Left renal cortex interstitium (tissue), 4 donors: Measurements from ENCODE around the gene DSE. TPM values are rescaled to one million over a fixed set of nuclear protein-coding genes. Genes with fewer than 3 reads are reported as not detected.

Experiments
- DNase-seq, 4 donors: peaks; one replicate each; pipeline ENCODE4 v3.0.0-alpha.2; 2013; ENCODE audit warnings: low read depth in 4 of 4, low spot score in 2 of 4, missing footprints in 1 of 4
- polyA plus RNA-seq, 4 donors: library from polyadenylated mRNA; unstranded; fragments of 120-200 nt; gene quantifications; one replicate each; pipeline ENCODE4 v1.2.1, GENCODE V29; 2013; ENCODE audit not compliant: insufficient read length in 4 of 4

Gene DSE
- polyA plus RNA-seq, 4 donors, result 43.0 to 46.2 (median 43.7) TPM

DNA sequence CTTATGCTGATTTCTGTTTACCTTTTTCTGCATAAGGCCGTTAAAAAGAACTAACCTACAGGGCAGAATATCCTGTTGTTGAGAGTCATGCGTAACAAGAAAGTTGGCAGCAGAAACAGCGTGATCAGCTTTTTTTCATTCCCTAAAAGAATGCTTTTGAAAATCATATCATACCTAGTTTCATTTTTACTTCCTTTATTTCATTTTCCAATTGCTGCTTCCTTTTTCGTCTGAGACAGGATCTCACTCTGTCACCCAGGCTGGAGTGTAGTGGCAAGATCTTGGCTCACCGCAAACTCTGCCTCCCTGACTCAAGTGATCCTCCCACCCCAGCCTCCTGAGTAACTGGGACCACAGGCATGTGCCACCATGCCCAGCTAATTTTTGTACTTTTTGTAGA, 94.5 kb downstream of the DSE start:
- no peak for DNase-seq

DNA sequence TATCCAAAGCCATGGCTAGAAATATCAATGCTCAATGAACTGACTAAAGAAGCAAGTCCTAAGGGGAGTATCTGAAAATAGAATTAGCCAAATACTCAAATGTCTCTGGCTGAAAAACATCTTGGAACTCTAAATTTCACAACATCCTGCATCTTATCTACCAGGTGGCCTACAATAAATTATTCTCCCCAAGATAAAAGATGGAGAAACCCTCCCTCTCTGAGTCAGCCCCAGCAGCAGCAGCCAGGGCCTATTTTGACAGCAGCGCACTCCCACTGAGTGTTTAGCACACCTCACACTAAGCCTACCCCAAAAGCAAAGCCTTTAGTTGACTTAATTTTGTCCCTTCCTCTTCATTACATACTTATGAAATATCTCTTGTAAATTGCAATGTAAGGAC, 96.3 kb downstream of the DSE start:
- DNase-seq, result no peak

- DNase-seq, result no peak
Observed at GRCh38 chr6:116467514-116467913, 96.8 kb downstream of the DSE start.

DNA sequence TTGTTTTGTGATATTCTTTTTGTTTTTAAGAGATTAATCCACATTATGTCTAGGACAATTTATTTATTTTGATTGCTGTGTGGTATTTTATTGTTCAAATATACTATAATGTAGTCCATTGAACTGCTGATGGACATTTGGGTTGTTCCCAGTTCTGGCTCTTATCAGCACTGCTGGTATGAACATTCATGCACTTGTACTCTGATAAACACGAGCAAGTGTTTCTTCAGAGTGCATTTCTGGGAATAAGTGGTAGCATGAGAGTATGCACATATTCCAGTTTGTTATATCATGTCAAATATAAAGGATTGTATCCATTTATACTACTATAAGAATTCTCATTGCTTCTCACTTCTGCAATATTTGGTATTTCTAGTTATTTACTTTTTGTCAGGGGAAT, 97.5 kb downstream of the DSE start:
- no peak for DNase-seq

DNA sequence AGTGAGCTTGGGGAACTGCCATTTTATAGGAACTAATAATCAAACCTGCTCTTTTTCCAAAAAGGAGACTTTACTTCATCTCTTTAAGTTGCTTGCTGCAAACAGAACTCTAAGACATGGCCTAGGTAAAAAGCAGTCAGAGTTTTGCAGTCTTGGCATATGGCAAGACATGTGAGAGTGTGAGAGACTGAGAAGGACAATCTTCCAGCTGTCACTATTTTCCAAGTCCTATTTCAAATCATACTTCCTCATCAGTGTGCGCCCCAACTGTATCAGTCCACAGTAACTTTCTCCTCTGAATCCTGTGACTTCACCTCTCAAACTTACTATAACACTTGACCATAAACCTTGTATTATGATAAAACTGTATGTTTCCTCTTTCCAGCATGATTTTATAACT, 100.8 kb downstream of the DSE start:
- no peak for DNase-seq

DNA sequence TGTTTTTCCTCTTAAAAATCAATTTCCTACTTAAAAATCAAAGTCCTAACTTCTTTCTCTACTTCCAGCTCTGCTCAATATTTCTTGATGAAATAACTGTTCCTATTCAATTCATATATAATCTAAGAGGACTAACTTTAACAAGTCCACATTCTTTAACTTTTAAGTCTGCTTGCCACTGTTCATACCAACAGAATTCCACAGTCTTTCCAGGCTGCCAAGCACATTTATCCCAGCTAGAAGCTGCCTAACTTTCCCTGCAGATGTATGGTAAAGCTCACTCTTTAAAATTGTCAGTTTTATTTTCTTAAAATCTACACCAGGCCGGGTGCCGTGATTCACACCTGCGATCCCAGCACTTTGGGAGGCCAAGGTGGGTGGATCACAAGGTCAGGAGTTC, 102.0 kb downstream of the DSE start:
- no peak for DNase-seq

DNA sequence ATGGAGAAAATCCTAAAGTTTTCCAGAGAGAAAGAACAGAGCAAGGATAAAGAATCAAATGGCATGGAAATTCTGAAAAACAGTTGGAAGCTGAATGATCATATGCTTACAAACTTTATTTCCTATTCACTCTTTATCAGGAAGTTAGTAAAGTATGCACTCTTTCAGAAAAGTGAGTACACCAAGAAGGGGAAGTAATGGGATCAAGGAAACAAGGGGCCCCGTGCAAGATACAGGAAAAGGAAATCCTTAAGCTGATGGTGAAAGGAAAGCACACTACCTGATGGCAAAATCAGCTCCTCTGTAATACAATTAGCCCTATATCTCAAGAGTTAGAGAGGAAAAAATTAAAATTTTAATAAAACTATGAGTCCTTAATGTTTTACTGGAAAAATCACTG, 104.4 kb downstream of the DSE start:
- DNase-seq, result no peak

DNA sequence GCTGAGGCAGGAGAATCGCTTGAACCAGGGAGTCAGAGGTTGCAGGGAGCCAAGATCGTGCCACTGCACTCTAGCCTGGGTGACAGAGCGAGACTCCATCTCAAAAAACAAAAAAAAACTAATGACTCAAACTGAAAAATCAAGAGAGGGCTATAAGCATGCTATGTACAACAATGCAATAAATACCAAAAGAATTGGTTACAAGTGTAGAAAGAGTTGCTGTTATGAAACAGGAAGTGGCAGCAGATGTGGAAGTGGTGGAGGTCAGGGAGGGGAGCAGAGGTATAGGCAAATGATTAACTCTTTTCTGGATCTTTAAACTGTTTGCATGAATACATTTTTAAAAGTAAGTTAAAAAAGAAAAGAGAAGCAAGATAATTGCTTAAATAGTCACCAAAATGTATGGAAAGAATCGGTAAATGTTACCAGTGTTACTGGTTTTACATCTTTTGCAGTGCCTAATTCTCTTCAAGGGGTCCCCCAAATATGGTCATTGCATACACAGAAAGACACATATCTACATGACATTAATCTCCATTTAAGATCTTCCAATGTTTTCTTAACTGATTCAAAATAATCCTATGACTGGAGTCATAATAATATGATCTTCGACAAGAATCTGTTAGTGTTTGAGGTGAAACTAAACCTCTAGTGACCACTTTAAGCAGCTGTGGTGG, 105.4 kb downstream of the DSE start:
- no peak for DNase-seq

- no peak for DNase-seq
Observed at GRCh38 chr6:116482780-116483179, 112.0 kb downstream of the DSE start.

GRCh38 chr6:116483616-116484015, 112.9 kb downstream of the DSE start:
- DNase-seq, result no peak

GRCh38 chr6:116485559-116486184, 114.9 kb downstream of the DSE start:
- no peak for DNase-seq

DNA sequence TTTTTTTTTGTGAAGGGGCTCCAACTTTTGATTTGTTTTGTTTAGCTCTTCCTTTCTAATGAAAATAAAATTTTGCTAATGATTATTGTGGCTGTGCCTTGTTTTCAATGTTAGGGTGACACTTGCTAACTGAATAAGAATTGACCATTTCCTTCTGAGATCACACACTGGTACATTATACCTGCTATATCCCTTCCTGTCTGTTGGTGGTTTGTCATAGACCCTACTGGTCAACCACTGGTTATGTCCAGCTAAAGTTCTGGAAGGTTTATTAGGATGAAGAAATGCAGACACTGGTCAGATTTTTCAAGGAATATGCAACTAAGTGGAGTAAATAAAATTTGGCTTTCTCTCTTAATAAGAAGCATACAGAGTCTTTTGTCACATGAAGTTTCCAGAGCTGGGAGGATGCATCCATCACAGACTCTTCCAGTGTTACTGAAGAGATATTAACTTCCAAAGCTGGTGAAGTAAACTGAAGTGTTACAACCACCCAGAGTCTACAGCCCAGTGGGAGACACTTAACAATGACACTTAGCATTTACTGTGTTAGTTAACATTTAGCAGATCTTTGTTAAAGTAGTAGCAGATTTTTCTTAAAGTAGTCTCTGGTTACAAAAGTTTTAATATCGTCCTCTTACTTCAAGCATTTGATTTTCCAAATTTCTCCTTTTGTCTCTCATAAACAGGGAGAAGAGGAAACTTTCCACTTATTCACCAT, 121.0 kb downstream of the DSE start:
- DNase-seq, result no peak

DNA sequence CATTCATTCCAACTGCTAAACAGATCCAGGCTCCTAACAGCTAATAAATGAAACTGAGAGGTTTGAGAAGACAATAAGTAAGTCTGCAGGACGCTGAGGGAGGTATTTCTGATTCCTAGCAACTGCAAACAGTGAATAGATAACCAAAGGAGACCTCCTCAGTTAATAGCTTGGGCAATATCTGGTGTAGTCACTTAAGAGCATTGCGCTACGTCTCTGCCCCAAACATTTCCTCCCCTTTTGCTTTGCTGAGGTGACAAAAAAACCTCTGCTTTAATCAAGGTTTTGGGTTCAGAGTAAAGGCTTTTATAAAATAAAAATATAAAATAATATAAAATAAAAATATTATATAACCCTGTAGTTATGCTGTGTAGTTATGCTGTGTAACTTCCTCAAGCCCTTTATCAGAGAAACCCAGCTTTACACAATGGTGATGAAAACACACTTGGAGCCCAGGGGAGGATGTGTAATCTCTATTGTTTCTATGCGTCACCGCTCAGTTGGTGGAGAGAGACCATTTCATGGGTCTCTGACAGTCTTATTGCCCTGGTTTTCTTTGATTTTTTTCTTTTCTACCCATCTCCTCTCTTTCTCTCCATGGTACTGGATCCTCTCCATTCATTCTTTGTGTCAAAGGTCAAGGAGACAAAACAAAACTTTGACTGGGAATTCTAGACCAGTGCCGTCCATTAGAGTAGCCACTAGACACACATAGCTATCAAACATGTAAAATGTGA, 121.8 kb downstream of the DSE start:
- DNase-seq, result no peak

Other genes with a start within 250 kb of the DSE start
- gene COL10A1, start 244.8 kb upstream of the DSE start, polyA plus RNA-seq, result under 1 TPM; 0.29 to 0.68 (median 0.43) TPM
- 10 to 100 TPM; 53.5 to 62.3 (median 58.5) TPM for gene TSPYL4, start 116.9 kb upstream of the DSE start, polyA plus RNA-seq
- 100 to 1,000 TPM in 3 of 4 donors, 10 to 100 TPM in 1; 90.7 to 105 (median 102) TPM for gene TSPYL1, start 91.0 kb upstream of the DSE start, polyA plus RNA-seq
- 1 to 10 TPM; 3.4 to 5.7 (median 3.8) TPM for gene CALHM6, start 90.4 kb downstream of the DSE start, polyA plus RNA-seq
- 1 to 10 TPM; 2.1 to 3.2 (median 2.7) TPM for gene CALHM5, start 140.7 kb downstream of the DSE start, polyA plus RNA-seq
- under 1 TPM; 0.18 to 0.46 (median 0.33) TPM for gene TRAPPC3L, start 174.7 kb downstream of the DSE start, polyA plus RNA-seq
- gene CALHM4, start 182.8 kb downstream of the DSE start, polyA plus RNA-seq, result under 1 TPM; 0.46 to 0.62 (median 0.52) TPM
- gene RWDD1, start 200.6 kb downstream of the DSE start, polyA plus RNA-seq, result 10 to 100 TPM; 72.9 to 90.0 (median 82.7) TPM
- gene RSPH4A, start 245.5 kb downstream of the DSE start, polyA plus RNA-seq, result 1 to 10 TPM; 2.5 to 3.0 (median 2.9) TPM